ENCODE measurements around the gene DNAH12.

DNA sequence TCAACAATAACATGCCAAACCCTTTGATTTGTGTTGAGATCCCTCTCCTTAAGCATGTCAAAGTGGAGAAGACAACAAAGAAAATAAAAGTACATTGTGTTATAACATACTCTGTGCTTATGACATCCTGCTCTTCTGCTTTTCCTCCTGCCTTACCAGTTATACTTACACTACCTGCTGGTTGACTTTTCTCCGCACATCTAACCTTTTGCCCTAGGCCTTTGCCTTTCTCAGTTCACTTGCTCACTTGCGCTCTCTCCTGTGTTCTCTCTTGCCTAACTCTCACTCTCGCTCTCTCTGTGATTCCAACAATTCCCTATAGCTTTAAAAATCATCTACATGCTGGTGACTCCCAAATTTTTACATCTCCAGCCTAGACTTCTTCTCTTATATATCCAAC is 5.7 kb downstream of the DNAH12 start:
- TF ChIP-seq POLR2A (IDR thresholded peaks at IDR 0.05; ENCODE audit: low read depth, low read length) (no peak), JUN (IDR thresholded peaks at IDR 0.05; ENCODE audit: borderline replicate concordance, insufficient read depth, insufficient read length, low read depth) (no peak), GATA2 (IDR thresholded peaks at IDR 0.05; ENCODE audit: insufficient read depth, insufficient read length, low read depth, low read length) (no peak)
- TF ChIP-seq, protein P1, sequence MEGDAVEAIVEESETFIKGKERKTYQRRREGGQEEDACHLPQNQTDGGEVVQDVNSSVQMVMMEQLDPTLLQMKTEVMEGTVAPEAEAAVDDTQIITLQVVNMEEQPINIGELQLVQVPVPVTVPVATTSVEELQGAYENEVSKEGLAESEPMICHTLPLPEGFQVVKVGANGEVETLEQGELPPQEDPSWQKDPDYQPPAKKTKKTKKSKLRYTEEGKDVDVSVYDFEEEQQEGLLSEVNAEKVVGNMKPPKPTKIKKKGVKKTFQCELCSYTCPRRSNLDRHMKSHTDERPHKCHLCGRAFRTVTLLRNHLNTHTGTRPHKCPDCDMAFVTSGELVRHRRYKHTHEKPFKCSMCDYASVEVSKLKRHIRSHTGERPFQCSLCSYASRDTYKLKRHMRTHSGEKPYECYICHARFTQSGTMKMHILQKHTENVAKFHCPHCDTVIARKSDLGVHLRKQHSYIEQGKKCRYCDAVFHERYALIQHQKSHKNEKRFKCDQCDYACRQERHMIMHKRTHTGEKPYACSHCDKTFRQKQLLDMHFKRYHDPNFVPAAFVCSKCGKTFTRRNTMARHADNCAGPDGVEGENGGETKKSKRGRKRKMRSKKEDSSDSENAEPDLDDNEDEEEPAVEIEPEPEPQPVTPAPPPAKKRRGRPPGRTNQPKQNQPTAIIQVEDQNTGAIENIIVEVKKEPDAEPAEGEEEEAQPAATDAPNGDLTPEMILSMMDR (IDR thresholded peaks at IDR 0.05; ENCODE audit: extremely low read depth in 1 of 2, insufficient read depth in 1 of 2, low read depth in 1 of 2, low read length in 2 of 2), result no peak
